Heart left ventricle (tissue), 16 donors: ENCODE measurements around the gene ARF6. TPM values are rescaled to one million over a fixed set of nuclear protein-coding genes. Genes with fewer than 3 reads are reported as not detected.

Experiments
- ATAC-seq, 4 donors: fragments of 200-7000 bp; cut with Tn5 transposase; one replicate each; pipeline ENCODE4 v1.9.1; 2020 to 2022; ENCODE audit warnings: moderate library complexity in 4 of 4, mild to moderate bottlenecking in 3 of 4, moderate number of reproducible peaks in 1 of 4
- DNase-seq, 5 donors: peaks; one replicate each; pipeline ENCODE4 v3.0.0-alpha.2; 2020
- H3K27ac ChIP-seq, 12 donors: fragments of 200-600 bp; sonication (generic) in 4 of 12; one replicate each; pipeline versions ENCODE4 v1.5.0 to v1.8.0; 2016 to 2022; ENCODE audit warnings: mild to moderate bottlenecking in 2 of 12
- H3K27me3 ChIP-seq, 9 donors: fragments of 200-600 bp; sonication (generic) in 2 of 9; one replicate each; pipeline versions ENCODE4 v1.5.1 to v1.8.0; 2016 to 2022; ENCODE audit warnings: mild to moderate bottlenecking in 3 of 9
- H3K36me3 ChIP-seq, 9 donors: fragments of 200-600 bp; sonication (generic) in 2 of 9; one replicate each; pipeline versions ENCODE4 v1.5.0 to v1.8.0; 2018 to 2022; ENCODE audit warnings: mild to moderate bottlenecking in 2 of 9
- H3K4me1 ChIP-seq, 12 donors: fragments of 200-600 bp; sonication (generic) in 4 of 12; one replicate each; pipeline versions ENCODE4 v1.5.0 to v1.8.0; 2016 to 2022; ENCODE audit warnings: mild to moderate bottlenecking in 3 of 12
- H3K4me3 ChIP-seq, 12 donors: fragments of 200-600 bp; sonication (generic) in 4 of 12; one replicate each; pipeline versions ENCODE4 v1.5.0 to v1.8.0; 2017 to 2022; ENCODE audit warnings: mild to moderate bottlenecking in 9 of 12, moderate library complexity in 4 of 12
- H3K9me3 ChIP-seq, 12 donors: fragments of 200-600 bp; sonication (generic) in 4 of 12; one replicate each; pipeline versions ENCODE4 v1.5.0 to v1.8.0; 2016 to 2022; ENCODE audit warnings: mild to moderate bottlenecking in 1 of 12
- POLR2A ChIP-seq, 2 donors: fragments of 450-650 bp; IDR thresholded peaks; one replicate each; pipeline ENCODE4 v1.6.1; 2017; ENCODE audit warnings: antibody characterized with exemption in 2 of 2, mild to moderate bottlenecking in 2 of 2, moderate library complexity in 2 of 2
- WGBS, 4 donors: extraction: QIAGEN DNeasy Blood & Tissue Kit in 2 of 4; methylation state at CpG; one replicate each; pipeline versions ENCODE4 v1.1.5 to v1.1.7; 2013 to 2018; 5-methylcytosine and 5-hydroxymethylcytosine counted together
- intact Hi-C, 10 donors: fragments of 100-400 bp; cut with DNase I; formaldehyde crosslinking; loops; one replicate each; pipeline versions ENCODE4 v1.11.1 to v1.14.2; 2022
- long read RNA-seq, 3 donors: library from polyadenylated mRNA; unstranded; transcript quantifications; one replicate each; pipeline ENCODE4 v2.0.0, GENCODE V29; 2020 to 2021
- polyA plus RNA-seq, 2 donors: library from polyadenylated mRNA; stranded (reverse); fragments of 200-250 nt; gene quantifications; one replicate each; pipeline ENCODE4 v1.2.3, GENCODE V29; 2013
- total RNA-seq, 9 donors: library from RNA; depleted of rRNA in 2 of 9; stranded (reverse); fragments of >200 nt in 2 of 9; fragmentation: NEBNext Ultra II Directional in 3 of 9; extraction: Animal tissue kit (Norgen Biotek cat#: 25700) in 3 of 9; gene quantifications; one replicate each; pipeline versions ENCODE4 v1.1.0 to v1.2.4, GENCODE V29; 2016 to 2023
- TF ChIP-seq, protein P1 (sequence below), 12 donors: fragments of 200-600 bp; sonication (generic) in 4 of 12; IDR thresholded peaks; one replicate each; pipeline versions ENCODE4 v1.5.0 to v1.8.0; 2018 to 2022; ENCODE audit warnings: antibody characterized with exemption in 12 of 12, mild to moderate bottlenecking in 5 of 12
- donor health status: ischemic (EF 13 %, LVEDD 7.1; RV severe dilation, severe dysfunction).
- donor health status: healthy with polysubstance abuse.
- donor health status: DM: no; HTN: yes; CAD: no.
- donor health status: DM: no; HTN: no; CAD: no.
- donor health status: ischemic (EF 25% LVEDD 6.9; RV normal size, moderate dysfunction).
- donor health status: ischemic (EF 25% LVEDD 5.7; RV mildly dilated, moderate dysfunction).
- donor health status: healthy.
- donor health status: DM: yes; HTN: yes; CAD: no.
- donor health status: ischemic (EF 35%, LVEDD 5.7; RV mildly dilated, moderate dysfunction).
- donor health status: nonischemic (EF 11% LVEDD 7.7; RV severe dilation, severe dysfunction).
- donor health status: DM: yes; HTN: yes; CAD: no.
- donor health status: PGD.
- donor health status: ischemic (EF 29% LVEDD 5.4; RV normal size, mild dysfunction).
- donor health status: nonischemic (EF 23%, LVEDD 6.1; RV moderate dilation, normal function).

The ARF6 gene
- total RNA-seq = 10 to 100 TPM; 20.8 to 49.3 (median 27.4) TPM
- 10 to 100 TPM; 12.0 to 29.2 TPM for polyA plus RNA-seq
- long read RNA-seq, donor 1, transcript ARF6-201 (2 exons, 3,865 nt) = major isoform, 94 of 128 reads
- long read RNA-seq, donor 1, partial matches to known transcripts = 0 of 128 reads
- long read RNA-seq, donor 1, other reads (novel, unspliced or antisense) = 34 of 128 reads
- long read RNA-seq, donor 2, partial matches to known transcripts = 0 of 26 reads
- long read RNA-seq, donor 2, other reads (novel, unspliced or antisense) = 26 of 26 reads
- long read RNA-seq, donor 3, transcript ARF6-201 (2 exons, 3,865 nt) = major isoform, 103 of 135 reads
- long read RNA-seq, donor 3, partial matches to known transcripts = 0 of 135 reads
- long read RNA-seq, donor 3, other reads (novel, unspliced or antisense) = 32 of 135 reads

- Histone ChIP-seq H3K4me1 (peaks cover 14 to 49% (median 39%) of the 10 kb centered on the region in 12 donors), H3K36me3 (peaks cover 0 to 31% (median 21%) of the 10 kb centered on the region in 9 donors), H3K9me3 (no peaks in the 10 kb centered on the region), H3K27ac (peak within 1 kb of the TSS; percentile 97 to 100 (median 100)), H3K27me3 (no peaks in the 10 kb centered on the region), H3K4me3 (peak within 1 kb of the TSS; percentile 77 to 99 (median 92))
- intact Hi-C loops = loop anchor here in 8 of 10 donors (1.0 to 10.0 kb wide), 11 partner anchors 24 to 642 kb away; partner anchors contain the start of gene MAP4K5 (in 1 of the 8)
- TF ChIP-seq POLR2A (IDR thresholded peaks at IDR 0.05) = peak; percentile 51 to 94
- TF ChIP-seq, protein P1, sequence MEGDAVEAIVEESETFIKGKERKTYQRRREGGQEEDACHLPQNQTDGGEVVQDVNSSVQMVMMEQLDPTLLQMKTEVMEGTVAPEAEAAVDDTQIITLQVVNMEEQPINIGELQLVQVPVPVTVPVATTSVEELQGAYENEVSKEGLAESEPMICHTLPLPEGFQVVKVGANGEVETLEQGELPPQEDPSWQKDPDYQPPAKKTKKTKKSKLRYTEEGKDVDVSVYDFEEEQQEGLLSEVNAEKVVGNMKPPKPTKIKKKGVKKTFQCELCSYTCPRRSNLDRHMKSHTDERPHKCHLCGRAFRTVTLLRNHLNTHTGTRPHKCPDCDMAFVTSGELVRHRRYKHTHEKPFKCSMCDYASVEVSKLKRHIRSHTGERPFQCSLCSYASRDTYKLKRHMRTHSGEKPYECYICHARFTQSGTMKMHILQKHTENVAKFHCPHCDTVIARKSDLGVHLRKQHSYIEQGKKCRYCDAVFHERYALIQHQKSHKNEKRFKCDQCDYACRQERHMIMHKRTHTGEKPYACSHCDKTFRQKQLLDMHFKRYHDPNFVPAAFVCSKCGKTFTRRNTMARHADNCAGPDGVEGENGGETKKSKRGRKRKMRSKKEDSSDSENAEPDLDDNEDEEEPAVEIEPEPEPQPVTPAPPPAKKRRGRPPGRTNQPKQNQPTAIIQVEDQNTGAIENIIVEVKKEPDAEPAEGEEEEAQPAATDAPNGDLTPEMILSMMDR (IDR thresholded peaks at IDR 0.05) = peak in 5 of 12 donors; percentile 16 to 43 (median 25)
- DNase-seq (peak; percentile 99 to 100 (median 99)), ATAC-seq (peak; percentile 98 to 99 (median 99))
- WGBS, 4 donors = 0% methylated on average over 43 to 66 of the region's 66 CpGs
Observed at GRCh38 chr14:49892636-49893308, at the start of gene ARF6. ARF6 (plus strand) TSS chr14:49893082; CDS start chr14:49893737, 655 bp downstream.

- DNase-seq (no peak), ATAC-seq (no peak)
- no peaks in the 10 kb centered on the region for H3K27me3 ChIP-seq
- TF ChIP-seq, protein P1 (IDR thresholded peaks at IDR 0.05) = no peak
- TF ChIP-seq POLR2A (IDR thresholded peaks at IDR 0.05) = no peak
- H3K9me3 ChIP-seq = no peaks in the 10 kb centered on the region
- 70 to 86% (median 84%) methylated on average over 1 of the region's 1 CpG for WGBS, 4 donors
- intact Hi-C loops = loop anchor here in 1 of 10 donors (10.0 kb wide), 1 partner anchor 65 kb away; no protein-coding TSS in a partner anchor
- no peak overlapping the region for H3K4me3 ChIP-seq
- H3K4me1 ChIP-seq = peaks cover 0 to 39% (median 16%) of the 10 kb centered on the region in 12 donors
- no peak overlapping the region for H3K27ac ChIP-seq
- peaks cover 0 to 68% (median 57%) of the 10 kb centered on the region in 9 donors for H3K36me3 ChIP-seq
Observed at GRCh38 chr14:49849213-49849847, 43.6 kb upstream of the ARF6 start.

GRCh38 chr14:49851813-49852212 is 41.1 kb upstream of the ARF6 start:
- Histone ChIP-seq H3K27ac (peak overlapping the region in 9 of 12 donors; percentile 82 to 98 (median 91)), H3K4me1 (peaks cover 0 to 39% (median 16%) of the 10 kb centered on the region in 12 donors), H3K4me3 (peak overlapping the region; percentile 55 to 97 (median 79)), H3K36me3 (peaks cover 0 to 43% (median 33%) of the 10 kb centered on the region in 9 donors), H3K9me3 (no peaks in the 10 kb centered on the region), H3K27me3 (no peaks in the 10 kb centered on the region)
- WGBS, 4 donors = 8 to 12% (median 9%) methylated on average over 7 of the region's 7 CpGs
- intact Hi-C loops = loop anchor here in 4 of 10 donors (2.0 to 10.0 kb wide), 4 partner anchors 160 to 220 kb away; partner anchors contain the start of genes DNAAF2 (in 3 of the 4) and KLHDC1 (in 1 of the 4)
- no peak for TF ChIP-seq POLR2A (IDR thresholded peaks at IDR 0.05)
- TF ChIP-seq, protein P1 (IDR thresholded peaks at IDR 0.05) = no peak
- DNase-seq (no peak), ATAC-seq (no peak)
